Mesodermal cell (in vitro differentiated cells): ENCODE data around the gene RNF149.
"Not testable (repeated sequence)": the region's sequence is repeated elsewhere in the genome, so short reads cannot be mapped to it uniquely, and the experiment has no call there.

ENCODE experiments used
- H3K27ac ChIP-seq: 2 replicates; pipeline ENCODE4 v1.7.0; 2013; ENCODE audit warnings: mild to moderate bottlenecking, low read depth, low read length, moderate library complexity; ENCODE audit not compliant: severe bottlenecking
- H3K36me3 ChIP-seq: 2 replicates; pipeline ENCODE4 v1.7.1; 2013; ENCODE audit warnings: mild to moderate bottlenecking, low read length, moderate library complexity; ENCODE audit not compliant: control insufficient read depth, insufficient read depth
- H3K4me1 ChIP-seq: one replicate; pipeline ENCODE4 v1.7.1; 2013; ENCODE audit warnings: mild to moderate bottlenecking, low read length; ENCODE audit not compliant: insufficient read depth, control insufficient read depth, poor library complexity, severe bottlenecking
- H3K4me3 ChIP-seq: 2 replicates; pipeline ENCODE4 v1.7.0; 2013; ENCODE audit warnings: low read length, control low read depth, mild to moderate bottlenecking; ENCODE audit not compliant: insufficient read depth, poor library complexity, severe bottlenecking; ENCODE audit errors: extremely low read depth
- H3K9me3 ChIP-seq: 2 replicates; pipeline ENCODE4 v1.7.1; 2013; ENCODE audit warnings: mild to moderate bottlenecking, low read length, moderate library complexity; ENCODE audit not compliant: control insufficient read depth
- WGBS, 2 experiments: methylation state at CpG; one replicate each; pipeline ENCODE4 v1.1.5; 2013; ENCODE audit warnings: missing lambda C conversion rate in 2 of 2; ENCODE audit not compliant: insufficient coverage in 2 of 2; 5-methylcytosine and 5-hydroxymethylcytosine counted together

Gene RNF149

GRCh38 chr2:101245468-101245867, 63.0 kb downstream of the RNF149 start:
- H3K4me1 ChIP-seq, H3K36me3 ChIP-seq, H3K27ac ChIP-seq, H3K9me3 ChIP-seq, H3K4me3 ChIP-seq: not testable (repeated sequence)
- 73 to 92% methylated on average over 2 to 3 of the region's 5 CpGs for WGBS, 2 experiments

DNA sequence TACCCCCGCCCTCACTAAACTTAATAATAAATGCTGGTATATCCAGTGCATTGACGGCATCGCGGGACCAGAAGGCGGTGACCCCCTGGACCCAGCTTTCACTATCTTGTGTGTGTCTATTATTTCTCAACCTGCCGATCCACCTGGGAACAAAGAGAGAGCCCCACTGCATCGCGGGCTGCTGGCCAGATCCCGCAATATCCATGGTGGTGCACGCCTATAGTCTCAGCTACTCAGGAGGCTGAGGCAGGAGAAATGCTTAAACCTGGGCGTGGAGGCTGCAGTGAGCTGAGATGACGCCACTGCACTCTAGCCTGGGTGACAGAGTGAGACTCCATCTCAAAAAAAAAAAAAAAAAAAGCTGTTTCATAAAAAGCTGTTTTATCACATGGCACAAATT, 63.6 kb downstream of the RNF149 start:
- not testable (repeated sequence) for H3K4me1 ChIP-seq, H3K4me3 ChIP-seq, H3K36me3 ChIP-seq, H3K9me3 ChIP-seq, H3K27ac ChIP-seq
- 90 to 97% methylated on average over 8 to 9 of the region's 12 CpGs for WGBS, 2 experiments

DNA sequence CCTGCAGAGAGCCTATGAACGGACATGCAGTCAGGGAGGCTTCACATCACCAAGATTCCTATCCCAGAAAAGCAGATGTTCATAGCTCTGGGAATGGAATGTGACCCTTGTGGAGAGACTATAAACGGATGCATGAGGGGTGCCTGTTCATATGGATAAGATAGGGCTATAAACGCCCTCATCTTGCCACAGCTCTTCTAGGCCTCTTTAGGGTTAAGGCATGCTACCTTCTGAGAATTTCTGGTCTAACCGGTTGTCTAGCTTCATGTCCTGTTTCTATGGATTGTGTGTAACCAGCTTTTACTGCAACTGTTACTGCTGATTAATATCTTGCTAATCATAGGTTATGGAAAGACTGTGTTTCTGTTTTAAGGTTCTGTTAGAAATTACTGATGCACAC, 64.1 kb downstream of the RNF149 start:
- H3K9me3 ChIP-seq, H3K4me3 ChIP-seq, H3K4me1 ChIP-seq, H3K27ac ChIP-seq, H3K36me3 ChIP-seq: not testable (repeated sequence)
- WGBS, 2 experiments, result 88 to 92% methylated on average over 1 to 2 of the region's 4 CpGs

GRCh38 chr2:101241158-101241557, 67.3 kb downstream of the RNF149 start:
- Histone ChIP-seq H3K9me3 (no peaks in the 10 kb centered on the region), H3K27ac (no peak overlapping the region)
- WGBS, 2 experiments, result 74 to 90% methylated on average over 3 to 5 of the region's 5 CpGs

DNA sequence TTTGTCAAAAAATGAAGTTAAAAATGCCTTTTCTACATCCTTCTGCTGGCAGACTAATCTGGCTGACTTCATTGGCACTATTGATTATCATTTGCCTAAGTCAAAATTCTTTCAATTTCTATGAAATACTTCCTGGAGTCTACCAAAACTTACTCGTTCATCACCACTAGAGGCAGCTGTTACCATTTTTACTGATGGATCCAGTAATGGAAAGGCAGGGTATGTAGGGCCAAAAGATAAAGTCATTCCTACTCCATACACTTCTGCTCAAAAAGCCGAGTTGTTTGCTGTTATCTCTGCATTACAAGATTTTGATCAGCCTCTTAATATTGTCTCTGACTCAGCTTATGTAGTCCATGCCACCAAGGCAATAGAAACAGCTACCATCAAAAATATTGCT, 67.8 kb downstream of the RNF149 start:
- H3K4me1 ChIP-seq, H3K27ac ChIP-seq, H3K4me3 ChIP-seq, H3K36me3 ChIP-seq, H3K9me3 ChIP-seq: not testable (repeated sequence)
- 75% methylated on average over 1 of the region's 2 CpGs; no CpG with 5 or more reads in 1 of the 2 experiments for WGBS, 2 experiments

More at GRCh38 chr2:101241158-101241557, 67.3 kb downstream of the RNF149 start:
- H3K4me3 ChIP-seq, result no peak overlapping the region
- no peaks in the 10 kb centered on the region for H3K36me3 ChIP-seq
- peaks cover 1% of the 10 kb centered on the region for H3K4me1 ChIP-seq

- H3K36me3 ChIP-seq, H3K4me1 ChIP-seq, H3K27ac ChIP-seq, H3K9me3 ChIP-seq, H3K4me3 ChIP-seq: not testable (repeated sequence)
- 100% methylated on average over 2 of the region's 2 CpGs for WGBS, 2 experiments
Measured at GRCh38 chr2:101239760-101240118, 68.8 kb downstream of the RNF149 start.

DNA sequence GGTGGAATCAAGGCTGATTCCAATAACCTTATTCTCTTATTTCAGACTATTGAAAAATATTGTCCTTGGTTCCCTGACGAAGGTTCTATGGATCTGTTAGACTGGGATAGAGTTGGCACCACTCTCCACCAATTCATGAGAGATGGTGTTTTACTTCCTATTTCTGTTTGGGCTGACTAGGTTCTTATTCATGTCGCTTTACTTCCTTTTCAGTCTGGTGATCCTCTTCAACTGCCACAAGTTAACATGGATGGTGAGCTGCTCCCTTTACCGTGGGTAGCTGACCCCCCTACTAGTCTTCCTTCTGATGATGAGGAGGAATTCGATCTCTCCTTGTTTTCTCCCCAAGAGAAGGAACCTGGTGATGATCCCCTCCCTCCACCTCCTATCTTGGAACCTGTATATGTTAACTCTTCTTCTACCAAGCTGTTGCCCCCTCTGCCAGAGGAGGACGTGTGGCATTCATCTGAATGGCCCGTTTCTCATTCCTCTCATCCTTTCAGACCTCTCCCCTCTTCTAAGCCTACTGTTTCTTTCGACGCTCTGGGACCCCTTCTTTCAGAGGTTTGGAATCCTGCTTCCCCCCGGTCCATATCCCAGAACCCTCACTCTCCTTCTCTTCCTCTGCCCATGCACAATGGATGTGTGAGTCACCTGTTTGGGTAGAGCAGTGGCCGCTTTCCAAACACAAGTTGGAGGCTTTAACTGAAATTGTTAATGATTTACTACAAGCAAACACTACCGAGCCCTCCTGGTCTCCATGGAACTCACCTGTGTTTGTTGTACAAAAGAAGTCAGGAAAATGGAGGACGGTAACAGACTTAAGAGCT, 69.4 kb downstream of the RNF149 start:
- WGBS, 2 experiments, result 86 to 90% methylated on average over 3 to 5 of the region's 12 CpGs
- Histone ChIP-seq H3K9me3 (peaks cover 4% of the 10 kb centered on the region), H3K36me3 (no peaks in the 10 kb centered on the region), H3K4me1 (no peaks in the 10 kb centered on the region), H3K4me3 (no peak overlapping the region), H3K27ac (no peak overlapping the region)

DNA sequence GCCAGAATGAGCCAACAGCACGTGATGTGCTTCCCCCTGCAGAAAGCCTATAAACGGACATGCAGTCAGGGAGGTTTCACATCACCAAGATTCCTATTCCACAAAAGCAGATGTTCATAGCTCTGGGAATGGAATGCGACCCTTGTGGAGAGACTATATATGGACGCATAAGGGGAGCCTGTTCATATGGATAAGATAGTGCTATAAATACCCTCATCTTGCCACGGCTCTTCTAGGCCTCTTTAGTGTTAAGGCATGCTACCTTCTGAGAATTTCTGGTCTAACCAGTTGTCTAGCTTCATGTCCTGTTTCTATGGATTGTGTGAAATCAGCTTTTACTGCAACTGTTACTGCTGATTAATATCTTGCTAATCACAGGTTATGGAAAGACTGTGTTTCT, 70.6 kb downstream of the RNF149 start:
- H3K27ac ChIP-seq, H3K36me3 ChIP-seq, H3K9me3 ChIP-seq, H3K4me1 ChIP-seq, H3K4me3 ChIP-seq: not testable (repeated sequence)
- WGBS, 2 experiments, result 94% methylated on average over 2 of the region's 5 CpGs; no CpG with 5 or more reads in 1 of the 2 experiments

GRCh38 chr2:101235956-101236355, 72.5 kb downstream of the RNF149 start:
- WGBS, 2 experiments, result 89% methylated on average over 1 of the region's 1 CpG; no CpG with 5 or more reads in 1 of the 2 experiments
- not testable (repeated sequence) for H3K4me3 ChIP-seq

DNA sequence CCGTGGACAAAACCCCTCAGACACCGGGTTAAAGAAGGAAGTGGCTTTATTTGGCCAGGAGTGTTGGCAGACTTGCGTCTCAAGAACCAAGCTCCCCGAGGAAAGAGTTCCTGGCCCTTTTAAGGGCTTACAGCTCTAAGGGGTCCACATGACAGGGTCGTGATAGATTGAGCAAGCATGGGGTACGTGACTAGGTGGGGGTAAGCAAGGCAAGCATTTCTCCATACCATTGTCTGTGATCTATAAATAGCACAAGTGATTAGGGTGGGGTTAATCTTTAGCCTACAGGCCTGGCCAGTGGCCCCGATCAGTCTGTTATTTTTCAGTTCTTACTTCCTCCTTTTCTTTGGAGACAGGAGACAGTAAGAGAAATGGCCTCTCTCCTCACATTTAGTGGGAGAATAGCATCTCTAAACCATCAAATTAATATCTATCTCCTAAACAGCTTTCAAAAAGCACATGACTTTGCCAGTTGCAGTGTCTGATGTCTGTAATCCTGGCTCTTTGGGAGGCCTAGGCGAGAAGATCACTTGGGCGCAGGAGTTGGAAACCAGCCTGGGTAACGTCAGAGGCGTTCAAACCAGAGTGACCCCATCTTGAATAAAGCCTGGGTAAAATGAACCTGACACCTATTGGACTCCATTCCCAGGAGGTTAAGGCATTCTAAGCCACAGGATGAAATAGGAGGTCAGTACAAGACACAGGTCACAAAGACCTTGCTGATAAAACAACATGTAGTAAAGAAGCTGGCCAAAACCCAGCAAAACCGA, 74.1 kb downstream of the RNF149 start:
- Histone ChIP-seq H3K9me3 (peaks cover 4% of the 10 kb centered on the region), H3K27ac (no peak overlapping the region), H3K4me3 (no peak overlapping the region), H3K4me1 (no peaks in the 10 kb centered on the region), H3K36me3 (no peaks in the 10 kb centered on the region)
- 77 to 84% methylated on average over 9 to 10 of the region's 12 CpGs for WGBS, 2 experiments

More at GRCh38 chr2:101235956-101236355, 72.5 kb downstream of the RNF149 start:
- H3K4me1 ChIP-seq, H3K36me3 ChIP-seq, H3K27ac ChIP-seq, H3K9me3 ChIP-seq: not testable (repeated sequence)

GRCh38 chr2:101232770-101233169, 75.7 kb downstream of the RNF149 start:
- Histone ChIP-seq H3K36me3 (no peaks in the 10 kb centered on the region), H3K27ac (no peak overlapping the region), H3K4me3 (no peak overlapping the region), H3K4me1 (no peaks in the 10 kb centered on the region), H3K9me3 (peaks cover 4% of the 10 kb centered on the region)
- WGBS, 2 experiments, result 89 to 98% methylated on average over 4 to 5 of the region's 6 CpGs
